ENCODE data around the gene GNAI3.

DNA sequence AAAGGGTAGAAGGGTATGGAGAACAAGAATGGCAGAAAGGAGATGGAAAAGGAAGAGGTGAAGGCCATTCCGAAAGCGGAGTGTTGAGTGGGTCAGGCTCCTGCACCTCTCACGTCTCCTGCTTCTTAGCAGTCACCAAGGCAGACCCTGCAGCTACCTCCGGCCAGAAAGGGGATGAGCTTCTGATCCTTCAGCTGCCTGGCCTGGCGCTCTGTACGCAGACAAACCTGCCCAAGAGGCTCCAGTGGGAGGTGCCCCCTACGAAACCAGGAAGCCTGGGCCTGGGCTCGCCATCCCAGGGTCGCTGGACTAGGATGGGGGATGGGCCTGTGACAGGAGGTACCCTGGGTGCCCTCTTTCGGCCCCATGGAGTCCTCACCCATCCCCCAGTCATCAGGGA, 5.8 kb upstream of the GNAI3 start:
- no peak for TF ChIP-seq CTCF (IDR thresholded peaks at IDR 0.05; ENCODE audit: low read depth, low read length)
- TF ChIP-seq, protein P1, sequence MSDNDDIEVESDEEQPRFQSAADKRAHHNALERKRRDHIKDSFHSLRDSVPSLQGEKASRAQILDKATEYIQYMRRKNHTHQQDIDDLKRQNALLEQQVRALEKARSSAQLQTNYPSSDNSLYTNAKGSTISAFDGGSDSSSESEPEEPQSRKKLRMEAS (IDR thresholded peaks at IDR 0.05; ENCODE audit: low read depth, low read length) = no peak
- TF ChIP-seq POLR2A (IDR thresholded peaks at IDR 0.05; ENCODE audit: extremely low read depth, insufficient read length) = no peak
